Activated T-cell treated with anti-CD3 and anti-CD28 coated beads, Interleukin-2, amount 50 U/mL, for 72 hours (primary cell): ENCODE results near the gene UBR4. TPM values are rescaled to one million over a fixed set of nuclear protein-coding genes. Genes with fewer than 3 reads are reported as not detected.

Experiments
- ATAC-seq, 2 donors: fragments of 150-1000 bp; cut with Tn5 transposase; replicated peaks in 1 of 2; 2 replicates each; pipeline ENCODE4 v1.10.0; 2021; ENCODE audit warnings: moderate library complexity in 2 of 2, mild to moderate bottlenecking in 1 of 2
- DNase-seq, 2 donors: peaks; one replicate each; pipeline ENCODE4 v3.0.0; 2021 to 2022; ENCODE audit warnings: mixed read lengths in 1 of 2
- H3K27ac Mint-ChIP-seq: one replicate; pipeline ENCODE4 v1.8.0; 2022; ENCODE audit warnings: mild to moderate bottlenecking, moderate library complexity, mixed read lengths
- H3K27me3 Mint-ChIP-seq: one replicate; pipeline ENCODE4 v1.8.0; 2022; ENCODE audit warnings: low read depth, mixed read lengths
- H3K36me3 Mint-ChIP-seq, 2 donors: one replicate each; pipeline ENCODE4 v1.8.0; 2022; ENCODE audit warnings: mixed read lengths in 2 of 2, mild to moderate bottlenecking in 1 of 2; ENCODE audit not compliant: insufficient read depth in 2 of 2
- H3K4me1 Mint-ChIP-seq: one replicate; pipeline ENCODE4 v1.8.0; 2022; ENCODE audit warnings: low read depth, mixed read lengths
- H3K4me3 Mint-ChIP-seq, 2 donors: one replicate each; pipeline ENCODE4 v1.8.0; 2022; ENCODE audit warnings: mild to moderate bottlenecking in 2 of 2, mixed read lengths in 2 of 2, moderate library complexity in 2 of 2
- H3K9me3 Mint-ChIP-seq, 2 donors: one replicate each; pipeline ENCODE4 v1.8.0; 2022; ENCODE audit warnings: mixed read lengths in 2 of 2
- total RNA-seq, 2 donors: library from RNA; stranded (reverse); gene quantifications; one replicate each; pipeline ENCODE4 v1.2.3, GENCODE V29; 2022

The UBR4 gene
- total RNA-seq, 2 donors from 2014 or later: 208 to 215 TPM

DNA sequence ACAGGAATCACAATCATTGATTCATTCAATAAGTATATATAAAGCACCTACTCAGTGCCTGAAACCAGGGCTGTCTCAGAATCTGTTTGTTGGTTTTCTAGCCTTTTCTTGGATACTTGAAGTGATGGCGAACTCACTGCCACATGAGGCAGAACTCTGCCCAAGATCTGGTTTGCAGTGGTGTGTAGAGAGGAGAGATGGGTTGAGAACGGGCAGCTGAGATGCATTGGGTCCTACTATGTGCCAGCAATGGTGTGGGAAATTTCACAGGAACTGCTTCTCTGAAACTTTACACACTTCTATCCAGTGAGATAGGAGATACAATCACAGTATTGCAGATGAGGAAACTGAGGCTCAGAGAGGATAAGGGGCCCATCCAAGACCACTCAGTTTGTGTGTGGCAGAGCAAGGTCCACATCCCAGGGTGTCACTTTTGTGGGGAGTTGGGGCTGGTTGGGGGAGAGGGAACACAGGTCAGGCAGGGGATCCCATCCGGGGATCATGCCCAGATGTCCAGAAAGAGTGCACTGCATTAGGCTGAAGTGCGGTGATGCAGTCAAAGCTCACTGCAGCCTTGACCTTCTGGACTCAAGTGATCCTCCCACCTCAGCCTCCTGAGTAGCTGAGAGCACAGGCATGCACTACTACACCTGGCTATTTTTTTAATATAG, 169.9 kb downstream of the UBR4 start:
- H3K27me3 Mint-ChIP-seq: peaks cover 29% of the 10 kb centered on the region
- DNase-seq: no peak

DNA sequence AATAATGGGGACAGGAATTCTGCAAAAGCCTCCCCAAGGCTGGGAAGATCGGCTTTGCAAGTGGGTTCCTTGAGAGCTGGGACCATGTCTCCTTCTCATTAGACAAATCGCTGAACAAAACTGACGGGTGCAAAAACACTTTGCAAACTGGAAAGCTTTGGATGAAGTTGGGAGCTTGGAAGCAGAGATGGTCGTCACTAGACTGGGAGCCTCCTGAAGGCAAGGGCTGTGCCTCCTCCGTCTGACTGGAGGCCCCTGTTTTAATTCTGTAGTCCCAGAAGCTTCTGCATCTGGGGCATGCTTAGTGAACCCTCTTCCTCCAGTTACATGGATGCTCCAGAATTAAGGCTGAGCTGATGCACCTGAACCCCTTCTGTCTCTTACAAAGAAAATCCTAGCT, 171.3 kb downstream of the UBR4 start:
- Mint-ChIP-seq H3K36me3 (no peaks in the 10 kb centered on the region), H3K27ac (no peak overlapping the region), H3K4me3 (no peak overlapping the region), H3K4me1 (peaks cover 7% of the 10 kb centered on the region), H3K9me3 (no peaks in the 10 kb centered on the region), H3K27me3 (peaks cover 29% of the 10 kb centered on the region)
- ATAC-seq: no peak
- DNase-seq: no peak

More for the DNA sequence above, 169.9 kb downstream of the UBR4 start:
- Mint-ChIP-seq H3K4me3 (no peak overlapping the region), H3K27ac (no peak overlapping the region), H3K9me3 (no peaks in the 10 kb centered on the region), H3K4me1 (peaks cover 12% of the 10 kb centered on the region), H3K36me3 (no peaks in the 10 kb centered on the region)
- no peak for ATAC-seq

DNA sequence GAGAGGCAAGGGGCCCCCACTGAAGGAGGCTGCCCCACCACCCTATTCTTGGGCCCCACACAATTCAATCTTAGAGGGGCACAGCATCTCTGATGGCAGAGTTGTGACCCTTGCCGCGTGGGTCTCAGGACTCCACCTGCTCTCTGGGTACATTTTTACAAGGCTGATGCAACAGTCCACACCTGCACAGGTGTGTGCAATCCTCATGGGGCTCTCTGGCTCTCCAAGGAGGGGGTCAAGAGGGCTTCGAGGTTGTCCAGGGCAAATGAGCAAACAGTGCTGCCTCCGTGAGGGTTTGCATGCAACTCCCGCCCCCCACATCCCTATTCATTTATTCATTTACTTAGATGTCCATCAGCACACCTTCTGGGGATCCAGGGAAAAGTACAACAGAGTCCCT, 172.0 kb downstream of the UBR4 start:
- DNase-seq: no peak
- Mint-ChIP-seq H3K9me3 (no peaks in the 10 kb centered on the region), H3K4me3 (no peak overlapping the region), H3K27me3 (peaks cover 29% of the 10 kb centered on the region), H3K4me1 (peaks cover 4% of the 10 kb centered on the region), H3K36me3 (no peaks in the 10 kb centered on the region), H3K27ac (no peak overlapping the region)
- ATAC-seq: no peak

DNA sequence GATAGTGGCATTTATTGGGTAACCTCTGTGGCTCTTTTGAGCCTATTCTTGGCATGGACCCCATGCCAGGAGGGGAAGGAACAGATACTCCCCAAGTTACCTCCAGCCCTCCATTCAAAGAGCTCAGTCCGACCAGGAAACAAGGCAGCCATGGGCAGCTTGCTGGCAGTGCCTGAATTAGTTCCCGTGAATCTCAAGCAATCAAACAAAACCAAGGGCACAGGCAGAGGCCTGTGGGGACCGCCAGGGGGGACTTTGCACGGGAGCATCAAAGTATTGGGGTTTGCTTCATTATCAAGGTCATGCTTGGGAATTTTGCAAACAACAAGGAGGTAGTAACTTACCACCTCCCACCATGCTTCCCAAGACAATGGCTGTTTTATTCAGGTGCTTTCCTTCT, 172.4 kb downstream of the UBR4 start:
- H3K36me3 Mint-ChIP-seq: no peaks in the 10 kb centered on the region
- no peaks in the 10 kb centered on the region for H3K4me1 Mint-ChIP-seq
- DNase-seq (no peak), ATAC-seq (no peak)
- H3K9me3 Mint-ChIP-seq: no peaks in the 10 kb centered on the region
- no peak overlapping the region for H3K27ac Mint-ChIP-seq
- peaks cover 29% of the 10 kb centered on the region for H3K27me3 Mint-ChIP-seq
- no peak overlapping the region for H3K4me3 Mint-ChIP-seq

DNA sequence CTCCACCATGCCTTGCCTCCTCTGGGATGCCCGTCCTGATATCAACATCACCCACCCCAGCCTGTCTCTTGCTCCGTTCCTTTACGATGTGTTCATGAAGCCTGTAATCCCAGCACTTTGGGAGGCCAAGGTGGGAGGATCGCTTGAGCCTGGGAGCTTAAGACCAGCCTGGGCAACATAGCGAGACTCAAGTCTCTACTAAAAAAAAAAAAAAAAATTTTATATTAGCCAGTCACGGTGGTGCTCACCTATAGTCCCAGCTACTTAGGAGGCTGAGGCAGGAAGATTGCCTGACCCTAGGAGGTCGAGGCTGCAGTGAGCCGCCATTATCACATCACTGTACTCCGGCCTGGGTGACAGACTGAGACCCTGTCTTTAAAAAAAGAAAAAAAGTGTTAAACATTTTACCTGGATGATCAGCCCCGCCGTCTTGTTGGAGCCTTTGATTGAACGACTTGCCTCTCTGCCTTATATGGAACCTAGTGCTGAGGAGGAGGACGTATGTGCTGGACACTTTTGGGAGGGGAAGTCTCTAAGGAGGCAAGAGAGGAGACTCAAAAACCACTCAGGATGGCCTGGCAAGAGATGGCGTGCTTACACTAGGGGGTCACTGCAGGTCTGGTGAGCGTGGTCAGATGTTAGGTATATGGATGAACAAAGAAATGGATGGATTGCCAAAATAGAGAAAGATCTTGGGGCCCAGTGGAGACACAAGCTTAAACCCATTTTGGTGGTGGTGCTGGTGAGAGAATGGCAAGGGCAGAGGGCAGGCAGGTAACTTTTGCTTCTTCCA, 173.1 kb downstream of the UBR4 start:
- DNase-seq: no peak
- Mint-ChIP-seq H3K4me3 (no peak overlapping the region), H3K9me3 (no peaks in the 10 kb centered on the region), H3K4me1 (no peaks in the 10 kb centered on the region), H3K27ac (no peak overlapping the region), H3K36me3 (no peaks in the 10 kb centered on the region), H3K27me3 (peaks cover 29% of the 10 kb centered on the region)
- ATAC-seq: no peak

DNA sequence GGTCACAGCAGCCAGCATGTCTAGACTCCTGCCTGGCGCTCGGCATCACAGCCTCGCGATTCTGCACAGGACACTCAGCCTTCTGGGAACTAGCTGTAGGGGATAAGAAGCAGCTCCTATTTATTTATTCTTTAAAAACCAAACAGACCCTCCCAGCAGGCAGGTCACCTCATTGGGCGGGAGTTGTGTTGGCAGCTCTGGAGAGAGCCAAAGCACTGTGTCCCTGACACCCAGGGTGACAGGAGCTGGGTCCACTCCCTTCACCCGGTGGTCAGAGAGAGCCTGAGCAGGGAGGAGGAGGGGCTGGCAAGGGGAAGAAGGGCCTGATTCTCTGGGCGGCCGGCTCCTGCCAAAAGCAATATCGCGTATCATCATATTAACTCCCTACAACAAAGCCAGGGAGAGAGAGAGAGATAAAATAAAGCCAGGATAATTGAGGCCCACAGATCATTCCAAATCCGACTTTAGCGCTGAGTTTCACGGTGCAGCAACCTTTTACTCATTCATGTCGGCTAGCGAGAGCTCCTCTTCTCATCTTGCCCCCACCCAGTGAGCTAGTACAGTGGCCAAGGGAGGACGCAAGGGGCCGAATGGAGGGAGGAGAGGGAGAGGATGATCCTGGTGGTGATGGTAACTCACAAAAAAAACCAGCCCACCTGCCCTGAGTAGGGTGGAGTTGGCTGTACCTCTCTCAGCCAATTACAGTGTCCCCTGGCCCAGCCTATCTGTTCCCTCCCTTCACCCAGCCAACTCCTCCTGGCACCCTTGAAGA, 173.8 kb downstream of the UBR4 start:
- H3K4me1 Mint-ChIP-seq: no peaks in the 10 kb centered on the region
- H3K36me3 Mint-ChIP-seq: no peaks in the 10 kb centered on the region
- no peak overlapping the region for H3K4me3 Mint-ChIP-seq
- no peak overlapping the region for H3K27ac Mint-ChIP-seq
- DNase-seq (no peak), ATAC-seq (no peak)
- peaks cover 28% of the 10 kb centered on the region for H3K27me3 Mint-ChIP-seq
- no peaks in the 10 kb centered on the region for H3K9me3 Mint-ChIP-seq

DNA sequence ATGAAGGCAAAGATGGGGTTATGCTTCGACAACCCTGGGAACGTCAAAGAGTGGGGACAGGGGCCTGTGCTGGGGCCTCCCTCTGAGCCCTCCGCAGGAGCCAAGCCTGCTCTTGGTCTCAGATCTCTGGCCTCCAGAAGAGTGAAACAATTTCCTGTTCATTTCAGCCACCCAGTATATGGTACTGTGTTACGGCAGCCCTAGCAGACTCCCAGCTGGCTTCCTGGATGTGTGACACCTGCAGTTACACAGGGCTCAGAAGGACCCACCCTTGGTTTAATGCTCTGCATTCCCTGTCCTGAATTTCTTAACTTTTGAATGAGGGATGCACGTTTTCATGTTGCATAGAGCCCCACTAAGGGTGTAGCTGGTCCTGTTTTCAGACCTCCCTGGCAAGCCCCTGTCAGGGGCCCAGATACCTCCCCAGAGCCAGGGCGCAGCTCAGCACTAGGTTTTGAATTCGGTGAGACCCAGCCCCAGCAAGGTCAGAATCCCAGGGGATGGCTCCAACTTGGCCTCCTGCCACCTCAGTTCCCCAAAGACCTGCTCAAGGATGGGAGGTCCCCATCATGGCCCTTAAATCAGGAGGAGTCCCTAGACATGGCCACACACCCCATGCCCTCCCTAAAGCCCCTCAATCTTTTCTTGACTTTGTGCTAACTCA, 174.6 kb downstream of the UBR4 start:
- Mint-ChIP-seq H3K4me1 (no peaks in the 10 kb centered on the region), H3K36me3 (no peaks in the 10 kb centered on the region), H3K4me3 (no peak overlapping the region), H3K27ac (no peak overlapping the region), H3K27me3 (peaks cover 25% of the 10 kb centered on the region), H3K9me3 (no peaks in the 10 kb centered on the region)
- no peak for ATAC-seq
- DNase-seq: no peak

DNA sequence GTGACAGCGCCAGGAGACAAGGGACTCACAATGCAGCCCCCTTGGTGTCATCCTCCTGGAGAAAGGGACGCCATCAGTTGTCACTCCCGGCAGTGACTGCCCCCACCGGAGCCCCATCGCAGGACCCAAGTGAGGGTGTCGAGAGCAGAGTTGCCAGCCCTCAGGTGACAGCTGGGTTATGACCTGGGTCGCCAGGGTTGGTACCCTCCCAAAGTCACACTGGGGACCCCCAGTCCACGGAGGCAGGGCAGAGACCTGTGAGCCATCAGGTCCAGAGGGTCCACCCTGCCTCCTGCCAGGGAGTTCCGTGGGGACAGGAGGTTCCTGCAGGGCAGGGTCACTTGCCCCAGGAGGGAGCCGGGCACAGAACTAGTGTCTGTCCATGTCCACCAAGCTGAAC, 175.3 kb downstream of the UBR4 start:
- H3K9me3 Mint-ChIP-seq: no peaks in the 10 kb centered on the region
- H3K4me1 Mint-ChIP-seq: no peaks in the 10 kb centered on the region
- peaks cover 23% of the 10 kb centered on the region for H3K27me3 Mint-ChIP-seq
- ATAC-seq (no peak), DNase-seq (no peak)
- H3K4me3 Mint-ChIP-seq: no peak overlapping the region
- H3K27ac Mint-ChIP-seq: no peak overlapping the region
- no peaks in the 10 kb centered on the region for H3K36me3 Mint-ChIP-seq

DNA sequence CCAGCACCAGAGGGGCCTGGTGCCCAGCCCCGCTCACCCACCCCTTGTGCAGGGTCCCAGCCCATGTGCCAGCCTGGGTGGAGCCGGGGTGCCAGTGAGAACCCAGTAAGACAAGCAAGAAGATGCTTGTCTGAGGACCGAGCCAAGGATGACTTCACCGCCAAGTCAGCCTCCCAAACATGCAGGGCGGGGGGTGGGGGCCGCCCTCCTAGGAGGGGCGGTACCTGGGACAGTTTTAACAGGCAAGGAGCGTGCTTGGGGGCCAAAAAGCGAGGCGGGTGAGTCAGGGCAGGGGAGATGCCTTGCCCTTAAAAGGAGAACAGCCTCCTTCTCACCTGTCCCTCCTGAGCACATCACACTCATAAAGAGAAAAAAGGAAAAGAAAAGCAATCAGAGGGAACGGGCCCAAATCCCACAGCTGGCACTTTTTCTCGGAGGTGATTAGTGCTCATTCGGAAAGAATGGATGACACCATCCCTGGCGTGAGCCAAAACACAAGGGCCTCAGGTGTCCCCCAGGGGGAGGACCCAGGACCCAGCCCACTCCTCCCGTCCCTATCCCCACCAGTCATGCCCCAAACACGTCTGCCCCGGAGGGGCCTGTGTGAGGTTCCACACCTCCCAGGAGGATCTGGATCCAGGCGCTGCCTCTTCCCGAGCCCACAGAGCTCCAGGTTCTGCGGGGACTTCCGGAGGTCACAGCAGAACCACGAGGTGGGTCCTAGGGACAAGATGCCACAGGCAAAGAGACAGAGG, 176.0 kb downstream of the UBR4 start:
- H3K36me3 Mint-ChIP-seq: no peaks in the 10 kb centered on the region
- H3K27me3 Mint-ChIP-seq: peaks cover 23% of the 10 kb centered on the region
- ATAC-seq: no peak
- no peak overlapping the region for H3K27ac Mint-ChIP-seq
- H3K9me3 Mint-ChIP-seq: no peaks in the 10 kb centered on the region
- H3K4me3 Mint-ChIP-seq: no peak overlapping the region
- DNase-seq: no peak
- H3K4me1 Mint-ChIP-seq: no peaks in the 10 kb centered on the region

DNA sequence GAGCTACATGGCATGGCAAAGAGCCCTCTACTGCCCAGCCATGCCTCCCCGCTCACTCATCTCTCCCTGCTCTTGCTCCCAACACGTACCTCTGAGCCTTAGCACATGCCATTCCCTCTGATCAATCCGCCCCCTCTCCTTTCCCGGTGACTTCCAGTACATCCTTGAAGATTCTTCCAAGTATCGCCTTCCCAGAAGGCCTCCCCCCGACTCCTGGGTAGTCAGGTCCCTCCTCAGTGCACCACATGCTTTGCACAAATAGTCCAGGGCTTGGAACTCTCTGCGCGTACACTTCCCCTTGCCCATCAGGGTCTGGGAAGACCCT, 176.6 kb downstream of the UBR4 start:
- Mint-ChIP-seq H3K4me3 (no peak overlapping the region), H3K27ac (no peak overlapping the region), H3K9me3 (no peaks in the 10 kb centered on the region), H3K27me3 (peaks cover 19% of the 10 kb centered on the region), H3K4me1 (no peaks in the 10 kb centered on the region), H3K36me3 (no peaks in the 10 kb centered on the region)
- DNase-seq: no peak
- no peak for ATAC-seq

DNA sequence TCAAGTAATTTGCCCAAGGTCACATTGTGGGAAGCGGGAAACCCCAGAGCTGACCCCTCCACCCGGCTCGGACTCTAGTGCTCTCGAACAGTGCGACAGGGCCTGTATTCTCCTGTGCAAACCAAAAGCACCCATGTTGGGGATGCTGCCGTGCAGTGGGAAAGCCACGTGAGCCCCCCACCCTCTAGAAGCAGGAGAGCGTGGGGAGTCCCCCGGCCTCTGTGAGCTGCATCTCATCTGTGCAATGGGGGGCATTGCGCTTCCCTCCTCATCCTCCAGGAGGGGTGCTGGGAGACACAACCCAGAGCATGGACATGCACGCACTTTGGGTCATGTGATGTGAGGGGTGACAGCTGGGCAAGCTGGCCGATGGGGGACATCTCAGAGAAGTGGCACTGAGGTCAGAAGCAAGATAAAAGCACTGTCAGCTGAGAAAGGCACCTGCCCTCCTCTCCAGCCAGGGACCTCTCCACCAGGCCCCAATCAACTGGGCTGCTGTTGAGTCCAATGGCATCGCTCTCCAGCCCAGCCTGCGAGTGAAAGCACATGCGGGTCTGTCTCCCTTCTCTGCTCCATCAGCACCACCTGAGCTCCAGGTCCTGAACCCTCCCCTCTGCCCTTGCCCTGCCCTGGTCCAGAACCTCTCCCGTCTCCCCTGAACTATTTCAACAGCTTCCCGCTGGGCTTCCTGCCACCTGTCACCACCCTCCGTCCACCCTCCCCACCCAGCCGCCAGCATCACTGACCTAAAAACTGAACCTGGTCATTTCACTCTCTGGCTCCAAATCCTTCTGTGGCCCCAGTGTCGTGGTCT, 177.2 kb downstream of the UBR4 start:
- Mint-ChIP-seq H3K4me3 (no peak overlapping the region), H3K36me3 (no peaks in the 10 kb centered on the region), H3K27me3 (peaks cover 19% of the 10 kb centered on the region), H3K27ac (no peak overlapping the region), H3K4me1 (peaks cover 2% of the 10 kb centered on the region), H3K9me3 (no peaks in the 10 kb centered on the region)
- DNase-seq (no peak), ATAC-seq (no peak)

DNA sequence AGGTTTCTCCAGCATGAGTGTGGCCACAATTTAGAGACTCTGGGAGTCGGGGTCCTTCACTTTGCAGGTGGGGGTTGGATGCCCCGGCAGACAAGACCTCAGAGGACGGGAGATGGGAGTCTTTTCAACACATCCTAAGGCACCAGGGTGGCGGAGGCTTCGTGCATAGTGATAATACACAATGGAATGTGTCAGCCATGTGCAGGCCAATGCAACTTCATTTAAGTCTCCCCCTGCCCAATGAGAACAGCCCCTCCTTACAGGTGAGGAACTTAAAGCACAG, 177.7 kb downstream of the UBR4 start:
- peaks cover 5% of the 10 kb centered on the region for H3K4me1 Mint-ChIP-seq
- peaks cover 22% of the 10 kb centered on the region for H3K27me3 Mint-ChIP-seq
- no peak for DNase-seq
- H3K36me3 Mint-ChIP-seq: no peaks in the 10 kb centered on the region
- H3K27ac Mint-ChIP-seq: no peak overlapping the region
- no peak overlapping the region for H3K4me3 Mint-ChIP-seq
- no peaks in the 10 kb centered on the region for H3K9me3 Mint-ChIP-seq
- ATAC-seq: no peak
